ENCODE measurements around the gene IL2. TPM values are rescaled to one million over a fixed set of nuclear protein-coding genes. Genes with fewer than 3 reads are reported as not detected.

The IL2 gene
- total and polyA plus RNA-seq, 12 donors = not detected

DNA sequence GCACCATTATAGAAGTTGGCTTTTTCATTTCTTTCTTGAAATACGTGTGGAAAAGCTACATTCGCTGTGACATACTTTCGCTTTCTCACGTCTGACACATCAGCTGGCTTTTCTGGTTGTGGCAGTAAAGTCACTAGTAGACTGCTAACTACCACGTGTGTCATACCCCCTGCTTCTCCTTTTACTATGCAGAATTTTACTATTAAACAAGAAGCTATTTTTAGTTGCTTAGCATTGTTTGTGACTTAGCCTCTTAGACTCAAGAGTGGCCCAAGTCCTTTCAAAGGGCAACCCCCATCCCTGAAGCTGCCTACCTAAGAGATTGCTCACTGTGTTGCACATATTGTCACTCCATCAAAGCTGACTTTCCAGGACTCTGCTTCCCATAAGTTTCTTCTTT is 2.1 kb upstream of the IL2 start:
- ATAC-seq (no peak), DNase-seq (no peak)
- no peaks in the 10 kb centered on the region for H3K36me3 ChIP-seq
- H3K27me3 ChIP-seq = no peaks in the 10 kb centered on the region
- peak overlapping the region in 1 of 10 donors; percentile 8 for H3K4me3 ChIP-seq
- no peak overlapping the region for H3K27ac ChIP-seq
- intact Hi-C loops (cut with DNase I) = no loop called here
- H3K9me3 ChIP-seq = peaks cover 0 to 7% (median 0%) of the 10 kb centered on the region in 11 donors
- peaks cover 0 to 6% (median 0%) of the 10 kb centered on the region in 9 donors for H3K4me1 ChIP-seq
- TF ChIP-seq, protein P1, sequence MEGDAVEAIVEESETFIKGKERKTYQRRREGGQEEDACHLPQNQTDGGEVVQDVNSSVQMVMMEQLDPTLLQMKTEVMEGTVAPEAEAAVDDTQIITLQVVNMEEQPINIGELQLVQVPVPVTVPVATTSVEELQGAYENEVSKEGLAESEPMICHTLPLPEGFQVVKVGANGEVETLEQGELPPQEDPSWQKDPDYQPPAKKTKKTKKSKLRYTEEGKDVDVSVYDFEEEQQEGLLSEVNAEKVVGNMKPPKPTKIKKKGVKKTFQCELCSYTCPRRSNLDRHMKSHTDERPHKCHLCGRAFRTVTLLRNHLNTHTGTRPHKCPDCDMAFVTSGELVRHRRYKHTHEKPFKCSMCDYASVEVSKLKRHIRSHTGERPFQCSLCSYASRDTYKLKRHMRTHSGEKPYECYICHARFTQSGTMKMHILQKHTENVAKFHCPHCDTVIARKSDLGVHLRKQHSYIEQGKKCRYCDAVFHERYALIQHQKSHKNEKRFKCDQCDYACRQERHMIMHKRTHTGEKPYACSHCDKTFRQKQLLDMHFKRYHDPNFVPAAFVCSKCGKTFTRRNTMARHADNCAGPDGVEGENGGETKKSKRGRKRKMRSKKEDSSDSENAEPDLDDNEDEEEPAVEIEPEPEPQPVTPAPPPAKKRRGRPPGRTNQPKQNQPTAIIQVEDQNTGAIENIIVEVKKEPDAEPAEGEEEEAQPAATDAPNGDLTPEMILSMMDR (IDR thresholded peaks at IDR 0.05) = no peak
- 47 to 52% methylated on average over 5 of the region's 5 CpGs for WGBS, 2 donors

DNA sequence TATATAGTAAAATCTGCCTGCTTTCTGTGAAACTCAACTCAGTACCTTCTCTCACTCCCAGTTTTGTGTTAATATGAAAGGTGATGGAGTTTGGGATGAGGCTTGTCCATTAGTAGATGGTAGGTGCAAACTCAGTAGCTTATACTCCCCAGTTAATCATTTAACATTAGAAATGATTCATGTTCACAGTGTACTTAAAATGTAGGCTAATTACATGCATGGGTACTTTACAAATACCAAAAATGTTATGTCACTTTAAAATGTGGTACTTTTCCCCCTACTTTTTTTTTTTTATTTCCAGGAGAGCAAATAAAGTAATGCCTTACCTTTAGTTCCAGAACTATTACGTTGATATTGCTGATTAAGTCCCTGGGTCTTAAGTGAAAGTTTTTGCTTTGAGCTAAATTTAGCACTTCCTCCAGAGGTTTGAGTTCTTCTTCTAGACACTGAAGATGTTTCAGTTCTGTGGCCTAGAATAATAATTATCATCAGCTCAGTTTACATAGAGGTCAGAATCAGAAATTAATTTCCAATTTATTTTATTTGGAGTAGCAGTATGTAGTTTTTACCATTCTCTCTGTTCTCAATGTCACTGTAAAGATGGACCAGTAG is 3.0 kb downstream of the IL2 start:
- DNase-seq (no peak), ATAC-seq (no peak)
- Histone ChIP-seq H3K27me3 (no peaks in the 10 kb centered on the region), H3K36me3 (no peaks in the 10 kb centered on the region), H3K27ac (no peak overlapping the region), H3K4me1 (no peaks in the 10 kb centered on the region), H3K9me3 (no peaks in the 10 kb centered on the region), H3K4me3 (no peak overlapping the region)
- intact Hi-C loops (cut with DNase I) = no loop called here
- TF ChIP-seq, protein P1 (IDR thresholded peaks at IDR 0.05) = no peak
- 32 to 50% methylated on average over 1 of the region's 1 CpG for WGBS, 2 donors

- Histone ChIP-seq H3K9me3 (no peaks in the 10 kb centered on the region), H3K27me3 (no peaks in the 10 kb centered on the region), H3K4me1 (no peaks in the 10 kb centered on the region), H3K36me3 (no peaks in the 10 kb centered on the region), H3K4me3 (no peak overlapping the region), H3K27ac (no peak overlapping the region)
- no peak for ATAC-seq
- TF ChIP-seq, protein P1 (IDR thresholded peaks at IDR 0.05) = peak in 1 of 9 donors; percentile 21
- no peak for DNase-seq
- intact Hi-C loops (cut with DNase I) = no loop called here
Measured at GRCh38 chr4:122450847-122451246, 5.7 kb downstream of the IL2 start.

DNA sequence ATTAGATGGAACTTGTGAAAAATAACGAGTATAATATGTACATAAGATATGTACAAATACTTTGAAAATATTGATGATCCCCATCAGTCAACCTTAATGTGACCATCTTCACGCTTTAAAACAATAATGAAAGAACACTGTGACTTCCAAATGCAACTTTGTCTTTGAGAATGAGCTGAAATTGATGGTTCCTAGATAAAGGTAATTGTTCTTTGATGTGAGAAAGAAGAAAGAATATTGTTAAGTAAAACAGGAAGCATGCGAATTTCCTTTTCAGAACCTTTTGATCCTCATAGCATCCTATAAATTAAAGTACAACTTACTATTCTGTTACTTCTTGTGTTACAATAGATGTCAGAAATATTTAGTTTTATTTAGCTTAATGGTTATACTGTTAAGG is 22.2 kb downstream of the IL2 start:
- intact Hi-C loops (cut with DNase I) = loop anchor here in 1 of 10 donors (5.0 kb wide), 1 partner anchor 1538 kb away; no protein-coding TSS in a partner anchor
- Histone ChIP-seq H3K4me3 (no peak overlapping the region), H3K36me3 (no peaks in the 10 kb centered on the region), H3K9me3 (no peaks in the 10 kb centered on the region), H3K27ac (no peak overlapping the region), H3K4me1 (no peaks in the 10 kb centered on the region), H3K27me3 (no peaks in the 10 kb centered on the region)
- ATAC-seq = no peak
- DNase-seq = no peak
- 74 to 85% methylated on average over 3 of the region's 3 CpGs for WGBS, 2 donors
- TF ChIP-seq, protein P1 (IDR thresholded peaks at IDR 0.05) = no peak

All from heart right ventricle (tissue), 16 donors.